ENCODE measurements around the gene DUSP10. TPM values are rescaled to one million over a fixed set of nuclear protein-coding genes. Genes with fewer than 3 reads are reported as not detected.

Gene DUSP10
- total RNA-seq, 2 experiments from 2014 or later: 2.6 to 4.4 TPM

DNA sequence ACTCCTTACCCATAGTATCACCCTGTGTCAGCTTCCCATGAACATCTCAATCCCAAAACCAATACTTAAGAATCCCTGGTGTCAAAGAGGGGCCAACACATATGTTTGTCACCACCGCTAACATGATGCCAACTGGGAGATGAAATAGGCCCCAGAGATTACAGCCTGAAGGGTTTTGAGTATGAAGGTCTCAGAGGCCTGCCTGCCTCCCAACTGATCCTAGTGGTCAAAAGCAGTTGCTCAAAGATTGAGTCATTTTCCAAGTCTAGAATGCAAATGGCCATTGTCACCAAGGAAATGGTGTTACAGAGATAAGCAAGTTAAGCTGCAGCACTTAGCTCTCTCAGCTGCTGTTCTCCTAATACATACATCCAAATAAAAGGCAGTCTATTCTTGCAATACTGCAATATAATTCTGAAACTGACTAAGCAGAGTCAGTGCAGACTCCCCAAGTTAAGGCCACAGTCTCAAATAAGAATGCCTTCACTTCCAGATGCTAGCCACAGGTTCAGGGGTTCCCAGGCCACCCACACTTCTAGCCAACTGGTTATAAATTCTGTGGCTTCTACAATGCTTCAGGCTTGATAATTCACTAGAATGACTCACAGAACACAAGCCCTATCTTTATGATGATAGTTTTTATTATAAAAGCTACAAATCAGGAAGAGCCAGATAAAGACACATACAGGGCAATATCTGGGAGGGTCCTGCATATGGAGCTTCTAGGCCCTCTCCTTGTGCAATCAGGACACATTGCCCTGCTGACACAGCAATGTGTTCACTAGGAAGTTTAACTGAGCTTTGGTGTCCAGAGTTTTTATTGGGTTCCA lies 18.7 kb downstream of the DUSP10 start:
- CTCF ChIA-PET (ENCODE audit: unreplicated experiment): no interaction called here
- no TSS peak for BruUV-seq (replicated peaks)
- no peak overlapping the region for H3K27ac ChIP-seq (ENCODE audit: low read depth, low read length, poor library complexity, severe bottlenecking)
- H3K4me2 ChIP-seq (ENCODE audit: low read length): no peak overlapping the region
- intact Hi-C loops (cut with micrococcal nuclease; ENCODE audit: unreplicated experiment): no loop called here
- no peaks in the 10 kb centered on the region for H3K4me1 ChIP-seq (ENCODE audit: insufficient read depth, low read length, poor library complexity, severe bottlenecking)
- H2AFZ ChIP-seq (ENCODE audit: low read length): no peak overlapping the region
- no peaks in the 10 kb centered on the region for H3K9me3 ChIP-seq (ENCODE audit: low read length)
- POLR2A ChIA-PET: interaction anchor here (0.9 to 1.5 kb wide), 3 partner anchors 12 to 19 kb away, joined by 3 read pairs; no protein-coding TSS in a partner anchor
- no peaks in the 10 kb centered on the region for H3K36me3 ChIP-seq (ENCODE audit: insufficient read depth, low read length)
- no peak for DNase-seq (ENCODE audit: low spot score)
- TF ChIP-seq EZH2phosphoT487 (IDR thresholded peaks at IDR 0.05; ENCODE audit: borderline replicate concordance, low read depth, low read length): no peak
- no peak for TF ChIP-seq CTCF (conservative IDR thresholded peaks at IDR 0.05; ENCODE audit: low read length)
- H4K20me1 ChIP-seq (ENCODE audit: insufficient read depth, low read length): no peaks in the 10 kb centered on the region
- no peaks in the 10 kb centered on the region for H3K9me2 ChIP-seq (ENCODE audit: insufficient read depth, low read length)
- no peak overlapping the region for H3K4me3 ChIP-seq (ENCODE audit: low read depth, low read length, poor library complexity, severe bottlenecking)
- H3K79me2 ChIP-seq (ENCODE audit: insufficient read depth, low read depth, low read length): no peaks in the 10 kb centered on the region

DNA sequence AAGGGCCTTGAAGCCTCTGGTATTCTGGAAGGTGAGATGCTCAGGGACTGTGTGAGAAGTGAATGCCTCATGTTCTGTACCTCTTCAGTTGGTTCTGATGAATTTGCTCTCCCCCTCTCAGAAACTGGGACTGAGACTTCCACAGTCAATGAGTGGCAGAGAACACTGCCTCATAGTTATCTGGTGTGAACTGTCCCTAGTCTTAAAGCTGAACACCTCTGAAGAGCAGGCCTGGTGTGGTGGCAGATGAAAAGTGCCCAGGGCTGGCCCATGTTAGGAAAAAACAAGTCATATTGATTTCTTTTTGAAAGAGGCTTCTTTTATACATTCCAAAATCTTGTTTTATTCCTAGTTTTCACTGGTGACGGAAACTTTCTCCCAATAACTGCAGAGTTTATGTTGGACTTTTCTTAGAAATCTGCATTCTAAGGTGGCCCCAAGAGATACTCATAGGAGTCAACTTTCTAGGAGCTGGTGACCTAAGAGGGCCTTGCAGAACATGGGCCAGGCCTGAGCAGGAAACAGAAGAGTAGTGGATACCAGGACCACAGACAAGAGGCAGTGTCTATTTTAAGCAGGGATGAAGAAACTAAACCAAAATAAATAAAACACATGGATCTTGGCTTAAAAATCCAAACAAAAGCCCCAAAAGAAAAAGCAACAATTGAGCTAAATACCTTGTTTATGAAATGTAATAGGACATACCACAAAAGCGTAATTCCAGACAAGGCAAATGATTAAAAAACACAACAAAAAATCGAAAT lies 19.5 kb downstream of the DUSP10 start:
- Histone ChIP-seq H3K4me3 (ENCODE audit: low read depth, low read length, poor library complexity, severe bottlenecking) (no peak overlapping the region), H3K36me3 (ENCODE audit: insufficient read depth, low read length) (no peaks in the 10 kb centered on the region), H3K9me3 (ENCODE audit: low read length) (no peaks in the 10 kb centered on the region), H2AFZ (ENCODE audit: low read length) (no peak overlapping the region), H3K4me2 (ENCODE audit: low read length) (no peak overlapping the region), H3K27ac (ENCODE audit: low read depth, low read length, poor library complexity, severe bottlenecking) (no peak overlapping the region), H3K79me2 (ENCODE audit: insufficient read depth, low read depth, low read length) (no peaks in the 10 kb centered on the region), H3K4me1 (ENCODE audit: insufficient read depth, low read length, poor library complexity, severe bottlenecking) (no peaks in the 10 kb centered on the region), H4K20me1 (ENCODE audit: insufficient read depth, low read length) (no peaks in the 10 kb centered on the region), H3K9me2 (ENCODE audit: insufficient read depth, low read length) (no peaks in the 10 kb centered on the region)
- POLR2A ChIA-PET: no interaction called here
- no peak for DNase-seq (ENCODE audit: low spot score)
- BruUV-seq (replicated peaks): no TSS peak
- TF ChIP-seq CTCF (conservative IDR thresholded peaks at IDR 0.05; ENCODE audit: low read length): no peak
- TF ChIP-seq EZH2phosphoT487 (IDR thresholded peaks at IDR 0.05; ENCODE audit: borderline replicate concordance, low read depth, low read length): no peak
- intact Hi-C loops (cut with micrococcal nuclease; ENCODE audit: unreplicated experiment): no loop called here
- CTCF ChIA-PET (ENCODE audit: unreplicated experiment): no interaction called here

Measured in OCI-LY7 (cell line).